Gastrocnemius medialis (tissue), 4 donors: ENCODE data around the gene TESK2.

ENCODE experiments used
- POLR2A ChIP-seq, 2 donors: fragments of 450-650 bp; IDR thresholded peaks; one replicate each; pipeline ENCODE4 v1.6.1; 2017; ENCODE audit warnings: antibody characterized with exemption in 2 of 2, mild to moderate bottlenecking in 2 of 2, moderate library complexity in 2 of 2
- TF ChIP-seq, protein P1 (sequence below), 5 experiments: fragments of 450-650 bp in 3 of 5; fragments of 200-600 bp in 2 of 5; sonication (generic) in 2 of 5; IDR thresholded peaks in 4 of 5; conservative IDR thresholded peaks in 1 of 5; 1 replicate in 4 of 5; 2 replicates in 1 of 5; pipeline ENCODE4 v1.5.1; 2016 to 2019; ENCODE audit warnings: antibody characterized with exemption in 5 of 5, mild to moderate bottlenecking in 3 of 5, moderate library complexity in 3 of 5

- TF ChIP-seq, protein P1, sequence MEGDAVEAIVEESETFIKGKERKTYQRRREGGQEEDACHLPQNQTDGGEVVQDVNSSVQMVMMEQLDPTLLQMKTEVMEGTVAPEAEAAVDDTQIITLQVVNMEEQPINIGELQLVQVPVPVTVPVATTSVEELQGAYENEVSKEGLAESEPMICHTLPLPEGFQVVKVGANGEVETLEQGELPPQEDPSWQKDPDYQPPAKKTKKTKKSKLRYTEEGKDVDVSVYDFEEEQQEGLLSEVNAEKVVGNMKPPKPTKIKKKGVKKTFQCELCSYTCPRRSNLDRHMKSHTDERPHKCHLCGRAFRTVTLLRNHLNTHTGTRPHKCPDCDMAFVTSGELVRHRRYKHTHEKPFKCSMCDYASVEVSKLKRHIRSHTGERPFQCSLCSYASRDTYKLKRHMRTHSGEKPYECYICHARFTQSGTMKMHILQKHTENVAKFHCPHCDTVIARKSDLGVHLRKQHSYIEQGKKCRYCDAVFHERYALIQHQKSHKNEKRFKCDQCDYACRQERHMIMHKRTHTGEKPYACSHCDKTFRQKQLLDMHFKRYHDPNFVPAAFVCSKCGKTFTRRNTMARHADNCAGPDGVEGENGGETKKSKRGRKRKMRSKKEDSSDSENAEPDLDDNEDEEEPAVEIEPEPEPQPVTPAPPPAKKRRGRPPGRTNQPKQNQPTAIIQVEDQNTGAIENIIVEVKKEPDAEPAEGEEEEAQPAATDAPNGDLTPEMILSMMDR (IDR thresholded peaks at IDR 0.05 in 4 of 5, conservative IDR thresholded peaks at IDR 0.05 in 1 of 5) = no peak
- TF ChIP-seq POLR2A (IDR thresholded peaks at IDR 0.05) = no peak
Measured at GRCh38 chr1:45334308-45335245, 156.4 kb downstream of the TESK2 start.
